ENCODE data around the gene CCDC60.
A peak's percentile ranks its signal among the peaks of the same experiment; 100 is the strongest.

The CCDC60 gene

DNA sequence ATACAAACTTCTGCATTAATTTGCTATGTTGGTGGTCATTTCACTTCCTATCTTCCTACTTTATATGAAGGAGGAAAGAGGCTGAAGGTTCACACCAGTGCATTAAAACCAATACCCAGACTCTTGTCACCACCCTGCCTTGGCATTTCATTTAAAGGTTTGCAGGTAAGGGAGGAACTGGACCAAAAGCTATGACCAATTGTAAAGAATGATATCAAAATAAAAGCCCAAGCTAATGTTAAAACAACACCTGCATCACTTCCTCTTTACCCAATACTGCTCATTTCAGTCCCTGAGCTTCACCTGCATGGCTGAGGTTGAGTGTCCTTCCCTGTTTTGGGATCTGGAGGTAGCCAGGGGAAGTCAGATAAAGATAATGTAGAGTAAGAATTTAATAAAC, 211.8 kb downstream of the CCDC60 start:
- DNase-seq: no peak

DNA sequence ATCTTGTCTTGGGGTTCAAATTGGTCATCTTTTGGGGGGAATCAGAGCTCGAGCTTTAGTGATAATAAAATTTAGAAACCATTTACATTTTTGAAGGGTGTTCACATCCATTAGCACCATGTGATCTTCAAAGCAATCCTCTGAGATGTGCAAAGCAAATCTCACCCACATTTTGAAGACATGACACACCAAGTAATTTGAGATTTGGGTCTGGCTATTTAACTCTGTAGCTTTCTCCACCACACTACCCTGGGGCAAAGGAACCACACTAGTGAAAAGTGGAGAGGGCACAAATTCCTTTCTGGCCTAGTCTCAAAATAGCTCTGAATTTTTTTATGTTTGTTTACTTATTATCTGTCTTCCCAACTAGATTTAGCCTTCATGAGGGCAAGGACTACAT, 212.5 kb downstream of the CCDC60 start:
- DNase-seq: no peak

DNA sequence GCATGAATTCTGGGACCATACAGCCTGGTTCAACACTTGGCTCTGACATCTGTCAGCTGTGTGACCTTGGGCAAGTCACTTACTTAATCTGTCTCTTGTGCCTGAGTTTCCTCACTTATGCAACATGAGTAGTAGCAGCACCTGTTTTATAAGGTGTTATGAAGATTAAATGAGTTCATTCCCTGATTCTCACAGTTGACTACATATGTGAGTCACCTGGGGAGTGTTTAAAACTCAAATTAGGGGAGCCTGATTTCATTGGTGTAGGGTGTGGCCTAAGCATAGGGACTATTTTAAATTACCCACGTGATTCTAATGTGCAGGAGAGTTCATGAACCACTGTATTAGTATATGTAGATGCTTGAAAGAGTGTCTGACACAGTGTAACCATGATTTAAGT, 222.3 kb downstream of the CCDC60 start:
- DNase-seq: no peak

DNA sequence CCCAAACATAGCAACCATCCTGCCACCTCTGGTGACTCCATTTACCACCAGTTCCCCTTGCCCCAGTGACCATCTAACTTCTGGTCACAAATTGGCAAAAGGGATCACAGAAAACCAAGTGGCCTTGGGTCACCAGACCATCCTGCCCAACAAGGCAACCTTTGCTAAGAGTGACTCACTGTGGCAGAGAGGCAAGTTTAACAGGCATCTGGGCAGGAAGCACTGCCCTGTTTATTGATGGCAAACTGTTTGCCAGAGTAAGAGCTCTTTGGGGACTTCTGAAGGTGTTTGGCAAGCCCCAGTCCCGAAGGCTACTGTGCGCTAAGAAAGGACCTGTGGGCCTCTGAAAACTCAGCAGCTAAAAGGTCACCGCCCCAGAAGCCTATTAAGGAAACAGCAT, 230.9 kb downstream of the CCDC60 start:
- no peak for DNase-seq

DNA sequence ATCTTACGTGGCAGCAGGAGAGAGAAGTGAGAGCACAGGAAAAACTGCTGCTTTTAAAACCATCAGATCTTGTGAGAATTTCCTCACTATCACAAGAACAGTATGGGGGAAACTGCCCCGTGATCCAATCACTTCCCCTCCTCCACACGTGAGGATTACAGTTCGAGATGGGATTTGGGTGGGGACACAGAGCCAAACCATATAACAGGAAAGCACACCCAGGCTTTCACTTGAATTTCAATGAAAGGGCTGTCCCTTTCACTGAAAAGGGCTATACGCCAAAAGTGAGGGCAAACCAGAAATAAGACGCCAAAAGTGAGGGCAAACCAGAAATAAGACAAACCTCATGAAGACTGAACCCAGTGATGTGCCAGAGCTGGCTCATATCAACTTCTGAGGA, 236.2 kb downstream of the CCDC60 start:
- DNase-seq: no peak

DNA sequence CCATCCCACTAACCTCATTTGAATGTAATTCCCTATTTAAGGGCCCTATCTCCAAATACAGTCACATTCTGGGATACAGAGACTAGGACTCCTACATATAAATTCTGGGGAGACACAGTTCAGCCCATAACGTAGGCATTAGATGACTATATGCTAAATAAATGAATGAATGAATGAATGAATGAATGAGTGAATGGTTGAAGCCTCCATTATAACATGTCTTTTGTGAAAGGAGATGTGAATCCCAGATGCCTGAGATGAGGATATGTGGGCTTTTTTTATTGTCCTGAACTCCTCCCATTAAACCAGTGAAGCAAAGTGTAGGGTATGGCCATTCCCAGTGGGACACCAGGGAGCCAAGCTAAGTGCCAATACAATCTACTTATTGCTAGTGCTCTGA, 238.6 kb downstream of the CCDC60 start:
- DNase-seq: no peak

DNA sequence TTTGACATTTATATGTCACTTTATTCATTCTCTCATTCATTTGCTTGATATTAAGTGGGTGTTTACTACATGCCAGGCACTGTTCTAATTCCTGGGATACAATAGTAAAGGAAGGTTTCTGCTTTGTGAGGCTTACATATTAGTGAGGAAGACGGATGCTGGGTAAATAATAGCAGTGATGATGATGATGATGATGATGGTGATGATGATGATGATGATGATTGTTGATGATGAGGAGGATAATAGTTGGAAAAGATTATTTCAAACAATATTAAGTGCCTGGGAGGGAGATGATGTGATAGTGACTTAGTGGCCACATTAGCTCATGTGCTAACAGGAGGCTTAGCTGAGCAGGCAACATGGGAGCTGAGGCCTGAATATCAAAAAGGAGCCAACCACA, 239.7 kb downstream of the CCDC60 start:
- no peak for DNase-seq

DNA sequence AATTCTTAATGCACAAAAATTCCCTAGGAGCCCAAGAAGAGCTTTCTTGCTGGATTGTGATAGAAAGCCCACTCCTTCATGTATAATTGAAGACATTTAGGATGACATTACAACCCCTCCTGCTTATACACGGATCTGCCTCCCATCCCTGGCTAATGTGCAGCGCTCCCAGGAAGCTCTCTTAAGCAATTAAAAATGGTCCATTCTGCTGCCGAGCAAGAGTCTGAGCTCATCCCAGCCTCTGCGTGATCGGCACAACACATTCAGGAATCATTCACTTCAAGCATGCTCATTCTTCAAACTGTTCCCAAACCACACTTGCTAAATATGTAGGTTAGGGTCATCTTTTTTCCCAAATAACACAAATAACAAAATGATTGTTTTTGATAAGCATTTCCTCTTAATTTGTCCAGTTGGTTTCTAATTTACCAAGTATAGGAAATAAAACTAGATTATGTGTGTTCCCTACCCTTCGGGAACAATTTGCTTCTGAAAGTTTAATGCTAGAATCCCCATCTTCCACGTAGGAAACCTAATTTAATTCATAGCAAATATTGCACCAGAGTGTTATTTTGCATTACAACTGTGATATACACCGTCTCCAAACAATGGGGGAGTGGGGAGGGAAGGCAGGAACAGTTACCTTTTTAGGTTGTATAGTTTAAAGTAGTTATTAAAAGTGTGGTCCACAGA, 241.7 kb downstream of the CCDC60 start:
- no peak for DNase-seq

DNA sequence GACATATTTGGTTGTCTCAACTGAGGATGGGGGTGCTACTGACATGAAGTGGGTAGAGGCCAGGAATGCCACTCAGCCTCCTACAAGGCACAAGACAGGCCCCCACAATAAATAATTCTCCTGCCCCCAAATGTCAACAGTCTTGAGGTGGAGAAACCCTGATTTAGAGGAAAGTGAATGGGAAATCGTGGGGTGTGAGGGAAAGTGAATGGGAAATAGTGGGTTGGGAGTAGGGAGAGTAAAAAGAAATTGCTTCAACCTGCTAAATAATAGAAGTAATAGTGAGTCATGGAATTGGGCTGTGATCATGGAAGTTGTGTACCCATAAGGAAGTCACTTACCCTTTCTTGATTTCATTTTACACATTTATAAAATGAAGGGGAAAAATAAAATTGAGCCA, 242.4 kb downstream of the CCDC60 start:
- DNase-seq: no peak

DNA sequence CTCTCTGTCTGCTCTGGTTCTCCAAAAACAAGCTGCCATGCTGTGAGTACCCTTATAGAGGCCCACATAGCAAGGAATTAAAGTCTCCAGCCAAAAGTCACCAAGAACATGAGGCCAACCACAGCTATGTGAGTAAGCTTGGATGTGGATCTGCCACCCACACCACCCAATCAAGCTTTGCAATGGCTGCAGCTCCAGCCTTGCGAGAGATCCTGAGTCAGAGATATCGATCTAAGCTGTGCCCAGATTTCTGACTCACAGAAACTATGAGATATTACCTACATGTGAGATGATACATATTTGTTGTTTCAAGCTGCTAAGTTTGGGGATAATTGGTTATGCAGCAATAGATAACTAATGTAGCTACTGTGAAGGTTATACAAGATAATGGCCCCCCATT, 243.6 kb downstream of the CCDC60 start:
- peak; percentile 36 for DNase-seq

DNA sequence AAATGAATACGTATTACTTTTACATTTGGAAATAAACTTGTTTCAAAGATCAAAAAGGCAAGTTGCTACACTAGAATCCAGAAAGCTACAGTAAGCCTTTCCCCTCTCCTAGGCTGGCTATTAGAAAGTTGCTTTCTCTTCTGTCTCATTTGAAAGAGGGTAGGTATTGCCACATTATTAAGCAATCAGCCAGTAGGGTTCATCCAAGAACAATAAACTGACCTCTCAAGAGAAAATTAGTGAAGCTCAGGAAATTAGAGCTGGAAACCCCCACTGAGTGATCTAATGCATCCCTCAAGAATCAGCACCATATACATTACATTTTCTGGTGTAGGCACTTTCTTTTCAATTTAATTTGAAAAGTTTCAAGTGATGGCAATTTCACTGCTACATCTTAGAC, 254.6 kb downstream of the CCDC60 start:
- no peak for DNase-seq

DNA sequence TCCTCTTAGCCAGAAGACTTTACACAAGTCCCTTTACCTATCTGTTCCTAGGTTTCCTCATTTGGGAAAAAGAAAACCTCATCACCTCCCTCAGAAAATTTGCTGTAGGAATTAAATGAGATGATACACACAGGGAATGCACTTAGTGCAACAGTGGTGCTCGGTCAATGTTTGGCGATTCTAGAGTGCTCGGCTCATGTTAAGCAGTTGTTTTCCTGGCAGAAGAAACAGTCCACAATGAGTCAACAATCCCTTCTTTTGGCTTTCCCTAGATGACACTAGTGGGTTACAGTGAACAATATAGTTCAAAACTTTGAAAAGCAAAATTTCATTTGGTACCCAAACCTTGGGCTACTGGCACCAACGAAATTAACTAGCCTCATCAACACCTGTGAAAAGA, 255.1 kb downstream of the CCDC60 start:
- DNase-seq: no peak

Data from activated CD4-positive, alpha-beta T cell treated with anti-CD3 and anti-CD28 coated beads, Interleukin-2, Interleukin-6, amounts not matched to agents 100 ng/mL and 50 ng/mL, durations not matched to agents 16 hours and 8 hours (primary cell).